HG03354 (cell line): ENCODE measurements around the gene ITGA2.

Source experiments
- ATAC-seq: cut with Tn5 transposase; IDR thresholded peaks from one replicate; pipeline ENCODE4 v1.9.1; 2021; ENCODE audit warnings: mild to moderate bottlenecking; ENCODE audit not compliant: unreplicated experiment, poor library complexity, severe bottlenecking

The ITGA2 gene

GRCh38 chr5:53041740-53042139 is 52.6 kb downstream of the ITGA2 start:
- ATAC-seq: no peak

DNA sequence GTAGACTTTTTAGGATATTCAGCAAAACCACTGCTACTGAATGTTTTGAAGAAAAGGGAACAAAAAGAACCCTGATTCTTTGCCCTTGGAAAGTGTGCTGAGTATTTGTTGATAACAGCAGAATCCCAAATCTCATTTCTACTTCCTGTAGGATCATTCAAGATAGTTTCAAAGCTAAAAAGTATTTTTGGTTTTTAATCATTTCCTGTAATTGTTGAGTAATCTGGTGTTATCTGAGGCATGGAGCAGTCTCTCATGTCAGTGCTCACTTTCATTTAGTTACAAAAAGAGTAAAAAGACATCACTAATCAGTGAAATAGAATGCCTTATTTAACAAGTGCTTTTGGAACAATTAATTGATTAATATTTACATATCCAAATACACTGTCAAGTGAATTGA is 56.1 kb downstream of the ITGA2 start:
- no peak for ATAC-seq

DNA sequence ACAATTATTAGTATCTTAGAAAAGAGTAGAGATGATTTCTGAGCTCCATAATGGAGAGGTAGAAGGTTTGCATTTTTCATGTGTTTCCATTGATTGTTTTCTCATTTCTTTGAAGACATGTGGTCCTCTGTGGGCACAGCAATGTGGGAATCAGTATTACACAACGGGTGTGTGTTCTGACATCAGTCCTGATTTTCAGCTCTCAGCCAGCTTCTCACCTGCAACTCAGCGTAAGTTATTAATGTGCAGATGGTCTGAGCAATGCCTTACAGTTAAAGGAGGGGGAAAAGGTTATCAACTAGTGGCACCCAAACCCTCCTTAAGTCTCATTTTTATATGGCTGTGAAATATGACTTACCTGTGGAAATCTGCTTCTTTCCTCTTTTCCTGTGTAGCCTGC is 59.1 kb downstream of the ITGA2 start:
- no peak for ATAC-seq

GRCh38 chr5:53052499-53052898 is 63.3 kb downstream of the ITGA2 start:
- no peak for ATAC-seq

GRCh38 chr5:53053364-53053763 is 64.2 kb downstream of the ITGA2 start:
- ATAC-seq: no peak

- no peak for ATAC-seq
Measured at GRCh38 chr5:53055365-53055764, 66.2 kb downstream of the ITGA2 start.

GRCh38 chr5:53059281-53059680 is 70.1 kb downstream of the ITGA2 start:
- no peak for ATAC-seq

DNA sequence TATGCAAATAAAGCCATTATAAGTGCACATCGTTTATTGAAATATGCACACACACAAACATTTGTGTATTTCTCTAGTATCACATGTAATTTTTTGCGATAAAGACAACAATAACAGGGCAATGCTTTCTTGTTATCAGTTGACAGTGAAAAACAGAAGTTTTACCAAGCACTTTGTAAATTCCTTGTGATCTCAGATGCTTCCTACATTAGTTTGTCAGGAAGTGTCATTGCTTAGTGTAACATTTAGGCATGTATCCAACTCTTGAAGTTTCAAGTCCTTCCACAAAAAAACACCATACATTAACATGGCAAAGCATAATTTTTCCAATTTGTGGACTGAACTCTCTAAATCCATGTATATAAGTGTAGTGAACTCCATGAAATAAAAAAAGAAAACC is 74.0 kb downstream of the ITGA2 start:
- ATAC-seq: no peak

GRCh38 chr5:53063791-53064190 is 74.6 kb downstream of the ITGA2 start:
- no peak for ATAC-seq

- no peak for ATAC-seq
Measured at GRCh38 chr5:53066088-53066487, 76.9 kb downstream of the ITGA2 start.

DNA sequence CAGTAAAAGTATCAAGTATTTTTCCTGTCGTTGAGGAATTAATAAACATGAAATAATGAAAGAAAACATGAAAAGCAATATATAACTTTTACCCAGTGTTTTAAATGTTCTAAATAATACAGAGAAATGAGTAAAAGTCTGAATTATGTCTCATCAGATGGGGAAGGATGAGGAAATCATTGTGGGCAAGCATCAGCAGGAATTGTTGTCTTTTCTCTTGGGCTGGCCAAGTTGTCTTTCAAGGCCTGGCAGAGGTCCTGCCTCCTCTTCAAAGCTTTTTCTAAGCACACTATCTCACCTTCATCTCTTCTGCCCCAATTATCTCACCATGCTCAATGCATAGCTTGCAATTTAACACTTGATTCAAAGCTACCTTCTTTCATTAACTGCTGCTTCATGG is 78.5 kb downstream of the ITGA2 start:
- no peak for ATAC-seq

DNA sequence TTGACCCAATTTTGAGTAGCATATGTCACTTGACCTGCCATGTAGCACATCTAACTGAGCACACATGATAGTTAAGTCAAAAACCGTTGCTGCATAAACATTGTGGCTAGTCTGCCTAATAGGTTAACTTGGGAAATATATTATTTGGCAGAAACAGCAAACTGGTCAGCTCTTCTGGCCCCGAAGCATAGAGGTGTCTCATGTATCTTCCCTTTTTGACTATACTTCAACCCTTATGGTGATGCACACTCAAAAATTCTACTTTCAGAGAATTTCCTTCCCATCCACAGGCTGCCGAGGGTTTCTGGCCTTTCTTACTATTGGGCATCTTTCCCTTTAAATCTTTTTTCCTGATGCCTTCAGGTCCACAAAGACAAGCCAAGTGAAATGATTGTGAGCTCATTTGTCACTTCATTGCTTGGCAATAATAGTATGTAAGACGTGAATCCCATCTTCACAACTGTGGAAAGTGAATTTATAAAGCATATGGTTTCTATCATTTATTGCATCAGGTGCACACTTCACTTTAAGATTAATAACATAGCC is 79.2 kb downstream of the ITGA2 start:
- ATAC-seq: no peak

DNA sequence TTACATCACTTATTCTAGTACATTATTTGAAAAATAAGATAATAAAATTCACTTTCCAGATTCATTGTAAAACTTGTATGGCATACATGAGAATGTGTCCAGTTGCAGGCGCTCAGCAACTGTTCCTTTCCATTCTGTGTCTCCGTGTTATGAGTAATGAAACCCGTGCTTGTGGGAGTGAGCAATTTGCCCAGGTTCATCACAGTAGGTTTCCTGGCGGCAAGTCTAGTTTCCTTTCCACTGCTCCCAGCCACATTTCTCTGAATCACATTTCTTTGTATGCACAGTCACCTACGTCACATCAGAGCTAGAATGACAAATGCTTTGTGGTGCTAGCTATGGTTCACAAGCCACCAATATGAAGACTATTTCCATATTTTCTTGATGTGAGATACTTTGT is 80.5 kb downstream of the ITGA2 start:
- ATAC-seq: no peak

DNA sequence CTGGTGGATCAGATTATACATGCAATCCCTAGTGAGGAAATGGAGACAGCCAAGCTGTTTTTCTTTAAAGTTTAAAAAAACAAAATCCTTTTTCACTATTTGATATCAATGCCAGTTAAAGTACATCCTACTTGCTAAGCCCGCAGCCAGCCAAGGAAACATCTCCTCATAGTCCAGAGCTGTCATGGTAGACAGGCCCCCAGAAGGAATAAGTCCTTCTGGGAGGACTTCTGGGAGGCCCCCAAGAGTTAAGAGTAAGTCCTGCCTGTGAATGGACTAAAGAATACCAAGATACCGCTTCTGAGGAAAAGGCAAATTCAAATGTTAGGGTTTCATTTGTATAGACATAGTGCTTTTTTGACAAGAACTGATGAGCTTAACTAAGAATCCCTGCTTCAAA is 82.1 kb downstream of the ITGA2 start:
- no peak for ATAC-seq

DNA sequence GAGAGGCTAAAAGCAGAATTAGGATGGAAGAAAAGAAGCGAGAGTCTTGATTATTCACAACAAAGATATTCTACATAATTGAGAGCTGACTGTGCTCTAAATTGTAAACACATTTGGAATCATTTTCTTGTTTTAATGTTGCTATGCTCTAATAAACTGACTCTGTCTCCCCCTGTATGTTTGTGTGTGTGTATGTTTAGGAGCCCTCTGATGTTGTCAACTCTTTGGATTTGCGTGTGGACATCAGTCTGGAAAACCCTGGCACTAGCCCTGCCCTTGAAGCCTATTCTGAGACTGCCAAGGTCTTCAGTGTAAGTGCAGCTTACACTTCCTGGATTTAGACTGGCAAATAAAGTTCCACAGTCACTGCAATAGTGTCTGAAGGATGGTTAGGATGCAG is 82.6 kb downstream of the ITGA2 start:
- ATAC-seq: no peak

- ATAC-seq: no peak
Measured at GRCh38 chr5:53073348-53073747, 84.2 kb downstream of the ITGA2 start.

GRCh38 chr5:53076014-53076583 is 86.9 kb downstream of the ITGA2 start:
- ATAC-seq: no peak

DNA sequence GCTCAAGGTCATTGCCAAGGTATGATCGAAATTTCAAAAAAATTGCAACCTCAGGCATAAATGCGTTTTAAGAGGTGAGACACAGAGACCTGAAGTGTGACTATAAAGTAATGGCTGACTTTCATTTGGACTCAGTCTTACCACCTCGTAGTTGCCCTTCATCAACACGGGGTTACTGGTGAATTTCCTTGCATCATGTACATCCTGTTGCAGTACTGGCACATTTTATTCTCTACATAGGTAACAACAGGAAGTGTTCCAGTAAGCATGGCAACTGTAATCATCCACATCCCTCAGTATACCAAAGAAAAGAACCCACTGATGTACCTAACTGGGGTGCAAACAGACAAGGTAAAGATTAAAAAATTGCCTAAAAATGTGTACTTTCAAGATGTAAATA is 91.1 kb downstream of the ITGA2 start:
- no peak for ATAC-seq

DNA sequence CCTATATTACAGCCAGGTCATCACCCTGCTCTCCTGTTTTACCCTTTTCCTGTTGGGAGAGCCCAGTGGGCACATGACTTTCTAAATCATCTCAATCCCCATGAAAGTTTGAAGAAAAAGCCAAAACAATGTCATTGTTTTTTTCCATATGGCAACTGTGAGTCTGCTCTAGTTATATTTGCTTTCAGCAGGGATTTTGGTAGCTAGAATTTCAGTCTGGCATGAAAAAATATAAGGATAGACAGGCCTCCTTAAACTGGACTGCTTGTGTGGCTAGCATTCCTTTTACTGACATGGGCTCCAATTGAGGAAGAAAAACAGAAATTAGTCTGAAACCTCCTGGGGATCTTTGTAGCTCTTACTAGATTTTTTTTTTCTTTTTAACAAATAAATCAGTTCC is 94.8 kb downstream of the ITGA2 start:
- ATAC-seq: no peak

GRCh38 chr5:53084546-53085255 is 95.5 kb downstream of the ITGA2 start:
- ATAC-seq: no peak

- no peak for ATAC-seq
Measured at GRCh38 chr5:53087171-53087570, 98.0 kb downstream of the ITGA2 start.
